Measurements from ENCODE around the gene TCERG1L.
"Not testable (repeated sequence)": the region's sequence is repeated elsewhere in the genome, so short reads cannot be mapped to it uniquely, and the experiment has no call there.

The TCERG1L gene

GRCh38 chr10:131242007-131242406, 69.5 kb downstream of the TCERG1L start:
- no peak overlapping the region for H3K4me3 ChIP-seq (ENCODE audit: low read depth, low read length)
- in situ Hi-C loops (cut with HindIII; ENCODE audit: low sequenced_read_pairs) = no loop called here
- no peak for DNase-seq (ENCODE audit: low read depth, low spot score)
- no peak for TF ChIP-seq CTCF (IDR thresholded peaks at IDR 0.05; ENCODE audit: low read depth, low read length)

- H3K4me3 ChIP-seq (ENCODE audit: low read depth, low read length) = no peak overlapping the region
- TF ChIP-seq CTCF (IDR thresholded peaks at IDR 0.05; ENCODE audit: low read depth, low read length) = no peak
- in situ Hi-C loops (cut with HindIII; ENCODE audit: low sequenced_read_pairs) = no loop called here
- no peak for DNase-seq (ENCODE audit: low read depth, low spot score)
These were observed 70.8 kb downstream of the TCERG1L start for GRCh38 chr10:131240691-131241090.

GRCh38 chr10:131239926-131240325, 71.6 kb downstream of the TCERG1L start:
- no peak overlapping the region for H3K4me3 ChIP-seq (ENCODE audit: low read depth, low read length)
- DNase-seq (ENCODE audit: low read depth, low spot score) = no peak
- in situ Hi-C loops (cut with HindIII; ENCODE audit: low sequenced_read_pairs) = no loop called here
- TF ChIP-seq CTCF (IDR thresholded peaks at IDR 0.05; ENCODE audit: low read depth, low read length) = no peak

- H3K4me3 ChIP-seq (ENCODE audit: low read depth, low read length) = no peak overlapping the region
- in situ Hi-C loops (cut with HindIII; ENCODE audit: low sequenced_read_pairs) = no loop called here
- no peak for TF ChIP-seq CTCF (IDR thresholded peaks at IDR 0.05; ENCODE audit: low read depth, low read length)
- DNase-seq (ENCODE audit: low read depth, low spot score) = no peak
These were observed 72.1 kb downstream of the TCERG1L start for GRCh38 chr10:131239450-131239849.

GRCh38 chr10:131238669-131239280, 72.7 kb downstream of the TCERG1L start:
- in situ Hi-C loops (cut with HindIII; ENCODE audit: low sequenced_read_pairs) = no loop called here
- no peak overlapping the region for H3K4me3 ChIP-seq (ENCODE audit: low read depth, low read length)
- no peak for TF ChIP-seq CTCF (IDR thresholded peaks at IDR 0.05; ENCODE audit: low read depth, low read length)
- no peak for DNase-seq (ENCODE audit: low read depth, low spot score)

GRCh38 chr10:131237991-131238651, 73.4 kb downstream of the TCERG1L start:
- no peak for DNase-seq (ENCODE audit: low read depth, low spot score)
- H3K4me3 ChIP-seq (ENCODE audit: low read depth, low read length) = no peak overlapping the region
- in situ Hi-C loops (cut with HindIII; ENCODE audit: low sequenced_read_pairs) = no loop called here
- TF ChIP-seq CTCF (IDR thresholded peaks at IDR 0.05; ENCODE audit: low read depth, low read length) = no peak

- H3K4me3 ChIP-seq (ENCODE audit: low read depth, low read length); DNase-seq (ENCODE audit: low read depth, low spot score); in situ Hi-C loops (cut with HindIII; ENCODE audit: low sequenced_read_pairs): not testable (repeated sequence)
These were observed 76.9 kb downstream of the TCERG1L start for GRCh38 chr10:131234606-131235005.
